Stimulated activated naive CD4-positive, alpha-beta T cell treated with Interleukin-2 at 50 U/mL for 16 hours (primary cell): Measurements from ENCODE around the gene EPB42.
"Not testable (repeated sequence)": the region's sequence is repeated elsewhere in the genome, so short reads cannot be mapped to it uniquely, and the experiment has no call there.

Source experiments
- DNase-seq: peaks from one replicate; lab custom pipeline; 2025; lab: John Stamatoyannopoulos, UW

The EPB42 gene

DNA sequence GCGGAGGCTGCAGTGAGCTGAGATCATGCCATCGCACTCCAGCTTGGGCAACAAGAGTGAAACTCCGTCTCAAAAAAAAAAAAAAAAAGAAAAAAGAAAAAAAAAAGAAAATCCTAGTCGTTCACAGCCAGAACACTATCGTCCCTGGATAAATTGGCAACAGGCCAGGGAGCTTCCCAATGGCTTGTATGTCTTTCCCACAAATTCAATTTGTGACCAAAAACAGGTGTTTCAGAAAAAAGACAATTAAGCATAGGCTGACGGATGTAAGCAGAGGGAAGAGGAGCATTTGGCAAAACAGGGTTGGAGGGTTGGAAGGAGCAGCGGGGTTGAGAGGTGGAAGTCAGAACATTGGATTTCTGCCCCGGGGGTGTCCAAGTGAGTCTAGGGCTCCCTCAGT is 8.5 kb downstream of the EPB42 start:
- DNase-seq = no peak

DNA sequence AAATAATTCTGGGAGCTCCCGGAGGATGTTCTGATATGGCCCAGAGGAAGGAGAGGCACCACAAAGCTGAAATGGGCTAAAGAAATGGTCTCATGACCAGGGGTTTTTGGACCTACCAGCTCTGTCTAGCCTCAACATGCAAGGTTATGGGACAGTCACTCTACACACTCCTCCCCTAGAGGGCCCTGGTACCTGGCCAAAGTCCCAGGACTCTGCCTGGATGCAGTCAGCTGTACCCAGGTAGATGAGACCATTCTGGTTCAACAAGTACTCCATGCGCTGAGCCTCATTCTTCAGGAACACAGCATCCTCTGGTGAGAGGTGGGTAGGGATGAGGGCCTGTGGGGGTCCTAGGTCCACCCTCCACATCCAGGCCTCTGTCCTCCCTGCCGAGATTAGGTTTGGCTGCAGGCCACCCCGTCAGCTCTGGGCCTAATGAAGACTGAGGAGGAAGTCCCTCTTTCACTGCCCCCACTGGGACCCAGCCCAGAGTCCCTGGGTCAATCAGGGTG is 9.5 kb downstream of the EPB42 start:
- DNase-seq = no peak

DNA sequence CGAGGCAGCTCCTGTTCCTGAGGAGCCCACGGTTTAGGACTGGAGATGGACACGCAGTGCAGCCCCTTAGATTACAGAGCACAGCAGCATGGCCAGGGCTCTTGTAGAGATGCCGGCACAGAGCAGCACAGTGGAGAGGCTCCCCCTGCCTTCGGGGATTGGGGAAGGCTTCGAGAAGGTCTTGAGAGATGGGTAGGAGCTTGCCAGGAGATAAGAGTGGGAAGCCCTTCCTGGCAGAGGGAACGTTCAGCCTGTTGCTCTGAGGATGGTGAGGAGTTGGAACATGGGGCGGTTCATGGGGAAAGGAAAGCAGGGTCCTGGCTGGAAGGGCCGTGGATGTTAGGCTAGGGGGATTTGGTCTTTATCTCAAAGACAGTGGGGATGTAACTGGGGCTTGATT is 10.0 kb downstream of the EPB42 start:
- DNase-seq = no peak

DNA sequence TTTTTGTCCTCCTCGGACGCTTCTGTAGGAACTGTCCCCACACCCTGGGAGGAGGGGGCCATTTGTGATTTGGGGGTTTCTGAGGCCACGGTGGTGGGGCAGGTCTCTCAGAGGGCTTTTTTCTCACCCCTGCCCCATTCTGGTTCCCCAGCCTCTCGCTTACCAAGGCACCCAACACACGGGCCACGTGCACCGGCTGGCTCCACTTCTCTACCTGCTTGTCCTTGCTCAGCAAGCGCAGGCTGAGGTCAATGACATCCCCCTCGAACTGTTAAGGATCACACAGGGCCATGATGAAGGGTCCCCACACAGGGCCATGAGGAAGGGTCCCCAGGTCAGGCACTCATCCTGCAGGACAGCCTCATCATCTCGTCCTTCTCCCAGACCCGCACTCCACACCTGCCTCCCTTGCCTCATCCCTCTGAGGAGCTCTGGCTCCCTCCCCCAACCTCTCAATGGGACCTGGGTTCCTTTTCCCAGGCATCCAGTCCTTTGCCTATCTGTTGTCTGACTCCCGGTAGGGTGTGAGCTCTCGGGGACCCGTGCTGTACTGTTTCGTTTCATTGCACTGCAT is 10.6 kb downstream of the EPB42 start:
- DNase-seq = no peak

DNA sequence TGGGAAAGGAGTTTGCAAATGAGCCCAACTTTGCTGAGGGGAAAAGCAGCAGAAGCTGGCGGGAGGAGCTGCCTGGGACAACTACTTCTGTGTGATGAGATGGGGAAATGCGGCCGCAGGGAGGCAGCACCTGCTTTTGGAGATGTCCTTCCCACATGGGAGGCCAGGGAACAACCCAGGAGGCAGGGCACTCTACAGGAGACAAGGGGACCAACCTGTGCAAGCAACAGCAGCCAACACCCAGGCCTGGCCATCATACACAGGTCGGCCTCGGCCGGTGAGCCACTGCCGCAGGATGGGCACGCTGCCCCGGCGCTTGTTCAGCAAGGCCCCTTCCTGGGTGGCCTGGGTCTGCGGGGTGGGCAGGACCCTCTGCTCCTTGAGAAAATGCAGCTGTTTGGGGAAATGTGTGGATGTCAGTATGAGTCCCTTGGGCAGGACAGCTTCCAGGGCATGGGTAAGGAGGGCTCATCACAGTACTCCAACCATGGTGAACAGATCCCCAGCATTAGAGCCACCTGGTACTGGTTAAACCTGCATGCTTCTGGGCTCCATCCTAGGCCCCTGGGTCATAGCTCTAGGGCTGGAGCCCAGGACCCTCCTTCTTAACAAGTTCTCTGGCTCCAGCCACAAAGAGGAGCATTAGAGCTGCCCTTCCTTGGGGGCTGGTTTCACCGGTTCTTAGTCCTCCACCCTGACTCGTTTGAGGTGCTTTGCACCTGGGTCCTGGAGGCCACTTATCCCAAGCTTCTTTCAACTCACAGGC is 11.6 kb downstream of the EPB42 start:
- DNase-seq = no peak

DNA sequence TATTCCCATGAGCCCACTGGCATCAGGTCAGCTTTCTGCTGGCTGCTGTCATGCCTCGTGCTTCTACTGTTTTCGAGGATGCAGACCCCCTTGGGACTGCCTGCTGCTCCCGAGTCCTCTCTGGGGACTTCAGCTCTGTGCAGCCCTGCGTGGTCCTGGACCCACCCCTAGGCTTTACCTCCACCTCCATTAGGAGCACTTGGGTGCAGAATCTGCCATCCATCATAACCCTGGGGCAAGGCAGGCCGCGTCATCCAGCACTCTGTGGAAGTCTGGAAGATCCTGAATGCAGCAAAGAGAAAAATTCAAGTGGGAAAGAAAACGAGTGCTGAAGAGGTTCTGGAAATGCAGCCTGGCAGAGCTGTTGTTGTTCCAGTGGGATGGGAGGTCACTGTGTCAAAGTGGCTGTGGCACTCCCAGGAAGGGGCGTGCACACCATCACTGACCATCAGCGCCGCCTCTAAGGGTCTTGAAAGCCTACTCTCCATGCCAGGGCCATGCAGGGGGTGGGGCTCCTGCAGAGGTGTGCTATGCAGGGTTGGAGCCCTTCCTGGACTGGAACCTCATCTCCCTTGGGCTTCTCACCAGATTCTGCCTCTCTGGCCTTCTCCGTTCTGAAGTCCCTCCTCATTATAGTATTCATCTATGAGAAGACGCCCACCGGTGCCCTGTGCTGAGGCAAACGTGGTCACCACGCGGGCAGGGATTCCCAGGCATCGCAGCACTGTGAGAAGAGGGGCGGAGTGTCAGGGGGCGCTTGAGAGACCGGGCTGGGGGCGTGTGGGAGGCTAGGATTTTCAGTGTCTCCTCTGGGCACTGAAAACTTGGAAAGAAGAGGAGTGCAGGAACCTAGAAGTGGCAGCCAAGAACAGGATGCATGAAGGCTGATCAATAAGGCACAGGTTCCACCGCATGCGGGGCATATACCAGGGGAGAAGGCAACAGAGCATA is 12.5 kb downstream of the EPB42 start:
- no peak for DNase-seq

DNA sequence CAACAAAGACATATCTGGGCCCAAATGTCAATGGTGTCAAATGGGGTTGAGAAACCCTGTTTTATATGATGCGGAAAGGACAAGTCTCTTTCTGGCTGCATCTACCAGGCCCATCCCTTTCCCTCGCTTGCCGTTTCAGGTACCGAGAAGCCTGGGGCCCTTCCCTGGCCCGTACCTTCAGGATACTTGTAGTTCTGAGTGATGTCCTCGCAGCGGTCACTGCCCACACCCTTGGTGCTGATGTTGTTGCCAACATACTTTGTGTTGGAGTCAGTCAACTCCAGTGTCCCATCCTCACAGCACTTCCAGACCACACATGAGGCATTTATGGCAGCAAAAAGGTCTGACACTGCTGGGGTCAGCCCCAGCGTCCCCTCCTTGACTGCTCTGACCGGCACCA is 13.8 kb downstream of the EPB42 start:
- no peak for DNase-seq

DNA sequence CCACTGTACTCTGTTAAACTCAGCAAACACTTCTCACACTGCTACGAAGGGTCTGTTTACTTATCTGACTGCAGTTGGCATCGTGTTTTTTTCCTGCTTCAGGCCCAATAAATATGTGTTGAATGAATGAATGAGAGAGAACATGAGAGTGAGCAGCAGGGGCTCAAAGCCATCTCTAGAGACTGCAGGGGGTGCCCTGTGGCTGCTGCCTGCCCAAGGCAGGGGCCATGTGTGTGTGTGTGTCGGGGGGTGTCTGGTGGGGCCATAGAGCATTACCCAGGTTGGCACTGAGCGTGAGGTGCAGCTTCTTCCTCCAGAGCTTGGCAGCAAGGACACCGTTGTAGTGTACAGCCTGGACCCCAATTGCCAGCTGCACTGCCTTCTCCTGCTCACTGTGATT is 14.8 kb downstream of the EPB42 start:
- DNase-seq = no peak

DNA sequence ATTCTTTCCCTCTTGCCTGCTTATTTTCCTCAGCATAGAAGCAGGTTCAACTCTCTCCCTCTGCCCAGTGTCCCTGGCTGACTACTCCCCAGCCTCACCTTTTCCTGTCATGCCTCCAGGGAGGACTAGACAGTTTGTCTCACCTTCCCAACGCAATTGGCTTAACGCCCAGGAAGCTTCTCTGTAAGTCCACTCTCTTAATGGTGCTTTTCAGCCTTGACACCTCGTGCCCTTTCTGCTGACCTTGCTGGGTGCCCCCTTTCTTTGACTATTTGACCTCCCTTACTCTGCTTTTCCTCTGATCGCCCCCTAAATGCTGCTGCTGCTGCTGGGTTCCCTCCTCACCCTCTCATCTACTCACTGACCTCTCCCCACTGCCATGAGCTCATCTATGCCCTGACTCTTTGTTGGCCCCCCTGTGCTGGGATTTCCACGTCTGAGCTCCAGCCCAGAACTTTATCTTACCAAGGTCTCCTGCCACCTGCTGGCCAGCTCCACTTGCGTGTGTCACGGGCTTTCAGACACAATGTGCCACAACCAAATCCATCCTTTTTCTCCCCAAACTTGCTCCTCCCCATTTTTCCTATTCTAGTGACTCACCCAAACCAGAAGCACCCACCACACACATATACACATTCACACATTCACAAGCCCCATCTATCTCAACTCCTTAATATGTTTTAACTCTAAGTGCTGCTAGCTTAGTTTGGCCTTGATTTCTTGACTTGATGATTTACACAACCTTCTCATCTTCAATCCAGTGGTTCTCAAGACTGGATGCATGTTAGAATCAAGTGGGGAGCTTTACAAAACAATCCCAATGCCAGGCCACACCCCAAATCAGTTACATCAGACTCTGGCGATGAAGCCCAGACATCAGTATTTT is 16.6 kb downstream of the EPB42 start:
- DNase-seq = peak; percentile 26

DNA sequence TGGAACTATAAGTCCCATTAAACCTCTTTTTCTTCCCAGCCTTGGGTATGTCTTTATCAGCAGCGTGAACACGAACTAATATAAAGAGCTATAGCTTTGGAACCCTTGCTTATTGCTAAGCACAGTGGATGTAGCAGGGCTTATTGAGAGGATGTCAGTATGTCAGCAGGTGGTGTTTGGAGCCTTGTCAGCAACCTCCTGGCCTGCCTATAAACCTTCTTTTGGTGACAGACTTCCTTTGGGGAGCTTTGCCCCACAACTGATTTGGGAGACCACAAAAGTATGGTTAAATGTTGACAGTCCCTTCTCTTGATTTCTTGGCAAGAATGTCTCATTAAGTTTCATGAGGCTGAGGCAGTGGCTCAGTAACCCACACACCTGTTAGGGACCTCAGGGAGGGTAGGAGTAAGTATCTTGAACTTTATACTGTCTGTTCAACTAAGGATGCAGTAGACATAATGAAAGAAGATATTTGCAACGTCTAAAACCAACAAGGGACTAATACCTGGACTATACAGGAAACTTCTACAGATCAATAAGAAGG is 20.8 kb downstream of the EPB42 start:
- no peak for DNase-seq

DNA sequence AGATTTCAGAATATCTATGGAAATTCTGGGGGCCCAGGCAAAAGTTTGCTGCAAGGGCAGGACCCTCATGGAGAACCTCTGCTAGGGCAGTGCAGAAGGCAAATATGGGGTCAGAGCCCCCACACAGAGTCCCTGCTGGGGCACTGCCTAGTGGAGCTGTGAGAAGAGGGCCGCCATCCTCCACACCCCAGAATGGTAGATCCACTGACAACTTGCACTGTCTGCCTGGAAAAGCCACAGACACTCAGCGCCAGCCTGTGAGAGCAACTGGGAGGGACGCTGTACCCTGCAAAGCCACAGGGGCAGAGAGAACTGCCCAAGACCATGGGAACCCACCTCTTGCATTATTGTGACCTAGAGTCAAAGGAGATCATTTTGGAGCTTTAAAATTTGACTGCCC is 21.8 kb downstream of the EPB42 start:
- DNase-seq = no peak

DNA sequence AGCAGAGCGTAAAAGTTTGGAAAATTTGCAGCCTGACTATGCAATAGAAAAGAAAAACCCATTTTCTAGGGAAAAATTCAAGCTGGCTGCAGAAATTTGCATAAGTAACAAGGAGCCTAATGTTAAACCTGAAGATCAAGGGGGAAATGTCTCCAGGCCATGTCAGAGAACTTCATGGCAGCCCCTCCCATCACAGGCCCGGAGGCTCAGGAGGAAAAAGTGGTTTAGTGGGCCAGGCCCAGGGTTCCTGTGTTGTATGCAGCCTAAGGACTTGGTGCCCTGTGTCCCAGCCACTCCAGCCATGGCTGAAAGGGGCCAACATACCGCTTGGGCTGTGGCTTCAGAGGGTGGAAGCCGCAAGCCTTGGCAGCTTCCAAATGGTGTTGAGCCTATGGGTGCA is 22.3 kb downstream of the EPB42 start:
- not testable (repeated sequence) for DNase-seq

DNA sequence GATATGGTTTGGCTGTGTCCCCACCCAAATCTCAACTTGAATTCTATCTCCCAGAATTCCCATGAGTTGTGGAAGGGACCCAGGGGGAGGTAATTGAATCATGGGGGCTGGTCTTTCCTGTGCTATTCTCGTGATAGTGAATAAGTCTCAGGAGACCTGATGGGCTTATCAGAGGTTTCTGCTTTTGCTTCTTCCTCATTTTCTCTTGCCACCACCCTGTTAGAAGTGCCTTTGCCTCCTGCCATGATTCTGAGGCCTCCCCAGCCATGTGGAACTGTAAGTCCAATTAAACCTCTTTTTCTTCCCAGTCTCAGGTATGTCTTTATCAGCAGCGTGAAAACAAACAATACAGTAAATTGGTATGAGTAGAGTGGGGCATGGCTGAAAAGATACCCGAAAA is 23.0 kb downstream of the EPB42 start:
- DNase-seq = not testable (repeated sequence)

DNA sequence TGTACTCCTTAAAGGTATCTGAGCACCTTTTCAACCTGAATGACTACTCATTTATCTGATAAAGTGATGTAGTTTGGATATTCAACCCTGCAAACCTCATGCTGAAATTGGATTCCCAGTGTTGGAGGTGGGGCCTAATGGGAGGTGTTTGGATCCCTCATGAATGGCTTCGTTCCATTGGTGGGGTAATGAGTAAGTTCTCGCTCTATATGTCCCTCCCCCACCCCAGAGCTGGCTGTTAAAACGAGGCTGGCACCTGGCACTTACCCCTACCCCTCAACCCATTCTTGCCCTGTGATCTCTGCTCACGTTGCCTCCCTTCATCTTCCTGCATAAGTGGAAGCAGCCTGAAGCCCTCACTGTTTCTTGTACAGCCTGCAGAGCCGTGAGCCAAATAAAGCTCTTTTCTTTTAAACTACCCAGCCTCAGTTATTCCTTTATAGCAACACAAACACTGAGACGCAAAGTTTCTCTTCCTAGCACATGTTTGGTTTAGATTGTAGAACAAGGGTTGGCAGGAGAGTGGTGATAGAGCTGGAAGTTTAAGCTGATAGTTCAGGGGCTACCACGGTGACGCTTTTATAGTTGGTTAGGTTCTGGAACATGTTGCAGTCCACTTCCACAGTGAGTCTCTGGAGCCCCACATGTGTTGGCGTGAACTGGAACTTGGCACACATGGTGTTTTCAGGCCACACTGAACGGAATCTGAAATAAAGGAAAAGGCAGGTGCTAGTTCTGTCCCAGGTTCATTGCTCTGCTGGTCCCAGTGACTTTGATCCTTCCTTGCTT is 23.9 kb downstream of the EPB42 start:
- no peak for DNase-seq

DNA sequence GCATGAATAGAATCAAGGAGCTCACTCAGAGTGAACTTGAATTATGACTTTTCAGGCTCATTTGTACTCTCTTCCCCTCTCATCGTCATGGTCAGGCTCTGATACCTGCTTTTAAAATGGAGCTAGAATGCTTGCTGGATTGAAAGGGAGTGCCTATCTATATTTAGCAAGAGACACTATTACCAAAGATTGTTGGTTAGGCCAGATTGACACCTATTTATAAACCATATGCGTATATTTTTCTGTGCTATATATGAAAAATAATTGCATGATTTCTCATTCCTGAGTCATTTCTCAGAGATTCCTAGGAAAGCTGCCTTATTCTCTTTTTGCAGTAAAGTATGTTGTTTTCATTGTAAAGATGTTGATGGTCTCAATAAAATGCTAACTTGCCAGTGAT is 26.0 kb downstream of the EPB42 start:
- no peak for DNase-seq

DNA sequence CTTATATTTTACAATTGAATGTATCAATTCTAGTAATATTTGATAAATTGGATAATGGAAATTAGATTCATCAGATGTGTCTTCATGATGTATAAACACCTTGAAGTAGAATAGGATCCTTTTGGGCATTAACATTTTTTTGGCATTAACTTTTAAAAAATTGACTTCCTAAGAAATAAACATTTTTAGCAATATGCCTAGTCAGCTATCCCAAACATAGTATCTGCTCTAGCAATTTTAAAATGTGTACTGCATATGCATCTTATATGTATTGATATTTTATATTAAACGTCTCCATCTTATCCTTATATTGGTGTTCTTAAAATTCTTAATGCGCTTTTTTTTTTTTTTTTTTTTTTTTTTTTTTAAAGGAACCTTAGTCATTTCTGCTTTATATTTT is 27.1 kb downstream of the EPB42 start:
- no peak for DNase-seq

DNA sequence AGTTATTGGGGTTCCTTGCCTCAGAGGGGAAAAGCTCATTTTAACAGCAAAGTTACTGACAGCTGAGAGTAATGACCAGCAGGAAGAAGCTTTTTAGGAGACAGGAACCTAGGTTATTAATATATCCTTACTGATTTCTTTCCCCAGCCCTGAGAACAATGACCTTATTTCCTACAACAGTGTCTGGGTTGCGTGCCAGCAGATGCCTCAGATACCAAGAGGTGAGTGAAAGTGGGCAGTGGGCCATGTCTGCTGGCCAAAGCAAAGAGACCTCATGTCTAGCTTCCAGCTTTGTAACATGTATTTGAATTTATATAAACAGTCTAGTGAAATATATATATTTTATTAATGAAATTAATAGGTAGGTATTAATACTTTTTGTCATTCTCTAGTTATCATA is 30.6 kb downstream of the EPB42 start:
- no peak for DNase-seq

DNA sequence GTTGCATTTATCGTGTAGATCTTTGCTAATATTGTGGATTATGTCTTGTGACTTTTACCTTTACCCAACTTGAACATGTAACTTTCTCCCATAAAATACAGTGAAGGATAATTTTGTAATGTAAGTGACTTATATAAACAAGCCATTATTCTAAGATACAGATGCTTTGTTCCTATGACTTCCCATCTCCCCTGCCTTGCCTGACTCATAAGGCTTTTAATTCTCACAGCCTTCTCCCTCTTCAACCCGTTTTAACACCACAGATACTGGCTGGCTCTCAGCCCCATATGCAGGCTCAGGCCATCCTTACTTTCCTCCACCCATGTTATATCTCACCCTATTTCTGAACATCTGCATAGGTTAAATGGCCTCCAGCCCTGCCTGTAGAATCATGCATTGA is 31.5 kb downstream of the EPB42 start:
- no peak for DNase-seq

DNA sequence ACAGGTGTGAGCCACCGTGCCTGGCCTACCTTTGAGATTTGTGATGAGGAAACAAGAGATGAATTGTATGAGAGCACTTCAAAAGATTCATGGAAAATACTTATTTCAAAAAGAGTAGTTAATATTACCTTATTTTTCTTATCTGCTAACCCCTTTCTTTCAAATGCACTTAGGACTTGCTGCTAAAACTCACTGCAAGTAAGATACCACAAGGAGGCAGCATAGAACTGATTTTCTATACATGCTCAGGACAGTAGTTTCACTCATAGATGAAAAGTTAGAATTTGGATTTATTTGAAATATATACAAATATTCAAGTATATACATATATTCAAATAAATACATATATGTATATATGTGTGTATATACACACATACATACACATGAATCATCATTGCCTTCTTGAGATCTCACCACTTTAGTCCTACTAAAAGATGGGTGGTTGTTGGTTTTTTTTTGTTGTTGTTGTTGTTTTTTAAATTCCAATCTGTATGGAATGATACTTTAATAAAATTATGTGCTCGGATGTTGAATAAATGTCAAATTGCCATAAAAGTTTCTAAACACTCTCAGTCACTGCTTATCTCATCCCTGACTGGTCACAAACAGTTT is 33.2 kb downstream of the EPB42 start:
- DNase-seq = no peak

DNA sequence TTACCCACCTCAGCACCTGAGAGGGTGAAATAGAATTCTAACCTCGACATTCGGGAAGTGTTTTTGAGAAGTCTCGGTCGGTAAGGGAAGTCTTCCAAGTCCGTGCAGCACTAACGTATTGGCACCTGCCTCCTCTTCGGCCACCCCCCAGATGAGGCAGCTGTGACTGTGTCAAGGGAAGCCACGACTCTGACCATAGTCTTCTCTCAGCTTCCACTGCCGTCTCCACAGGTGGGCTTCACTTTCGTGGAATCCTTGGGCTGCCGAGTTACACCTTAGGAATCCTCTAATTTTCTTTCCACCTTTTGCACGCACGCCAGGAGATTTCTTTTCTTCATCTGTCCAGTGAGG is 34.8 kb downstream of the EPB42 start:
- no peak for DNase-seq
